Keratinocyte (primary cell): ENCODE measurements around the gene SPECC1. TPM values are rescaled to one million over a fixed set of nuclear protein-coding genes. Genes with fewer than 3 reads are reported as not detected.

Experiments used
- DNase-seq: peaks from one replicate; pipeline ENCODE4 v3.0.0-alpha.2; 2011; ENCODE audit warnings: low read depth, missing footprints, low spot score
- FAIRE-seq: peaks from 2 replicates; lab custom pipeline; 2011; peaks lifted over from hg19 to GRCh38; lab: Jason Lieb, UNC
- H2AFZ ChIP-seq: 2 replicates; pipeline ENCODE4 v1.6.0; 2012; ENCODE audit warnings: low read length, control low read depth, inconsistent platforms; ENCODE audit not compliant: control insufficient read depth
- H3K27ac ChIP-seq: 2 replicates; pipeline ENCODE4 v1.5.1; 2011; ENCODE audit warnings: low read length; ENCODE audit not compliant: control insufficient read depth, insufficient read depth
- H3K27me3 ChIP-seq: 3 replicates; pipeline ENCODE4 v1.6.0; 2011; ENCODE audit warnings: low read length; ENCODE audit not compliant: control insufficient read depth, insufficient read depth; ENCODE audit errors: extremely low read depth
- H3K36me3 ChIP-seq, 2 experiments: 2 replicates in 1 of 2; 3 replicates in 1 of 2; pipeline ENCODE4 v1.5.1; 2011; ENCODE audit warnings: low read length in 2 of 2, mild to moderate bottlenecking in 1 of 2; ENCODE audit not compliant: control insufficient read depth in 2 of 2, insufficient read depth in 2 of 2; ENCODE audit errors: extremely low read depth in 1 of 2
- H3K4me1 ChIP-seq: 3 replicates; pipeline ENCODE4 v1.5.1; 2011; ENCODE audit warnings: low read length; ENCODE audit not compliant: control insufficient read depth, insufficient read depth; ENCODE audit errors: extremely low read depth
- H3K4me2 ChIP-seq: 3 replicates; pipeline ENCODE4 v1.6.0; 2011; ENCODE audit warnings: low read depth, low read length; ENCODE audit not compliant: control insufficient read depth, insufficient read depth; ENCODE audit errors: extremely low read depth
- H3K4me3 ChIP-seq, 3 experiments: fragments of 200-600 bp in 1 of 3; sonication (generic) in 1 of 3; 2 replicates in 2 of 3; 3 replicates in 1 of 3; pipeline ENCODE4 v1.5.1; 2011 to 2016; ENCODE audit warnings: low read length in 3 of 3, mild to moderate bottlenecking in 3 of 3, control low read depth in 2 of 3, inconsistent platforms in 1 of 3, low read depth in 1 of 3, mixed read lengths in 1 of 3, mixed run types in 1 of 3, moderate library complexity in 1 of 3; ENCODE audit not compliant: control insufficient read depth in 2 of 3, insufficient read depth in 2 of 3; ENCODE audit errors: extremely low read depth in 1 of 3
- H3K79me2 ChIP-seq: 2 replicates; pipeline ENCODE4 v1.6.0; 2012; ENCODE audit warnings: low read length; ENCODE audit not compliant: control insufficient read depth, insufficient read depth
- H3K9ac ChIP-seq: 3 replicates; pipeline ENCODE4 v1.6.0; 2011; ENCODE audit warnings: low read length; ENCODE audit not compliant: control insufficient read depth, insufficient read depth; ENCODE audit errors: extremely low read depth
- H3K9me1 ChIP-seq: 3 replicates; pipeline ENCODE4 v1.6.0; 2011; ENCODE audit warnings: low read length; ENCODE audit not compliant: control insufficient read depth, insufficient read depth; ENCODE audit errors: extremely low read depth
- H3K9me3 ChIP-seq: 2 replicates; pipeline ENCODE4 v1.5.1; 2012; ENCODE audit warnings: low read depth, low read length; ENCODE audit not compliant: control insufficient read depth
- H4K20me1 ChIP-seq: 3 replicates; pipeline ENCODE4 v1.6.0; 2011; ENCODE audit warnings: low read length; ENCODE audit not compliant: control insufficient read depth, insufficient read depth; ENCODE audit errors: extremely low read depth
- CTCF ChIP-seq, 3 experiments: IDR thresholded peaks in 1 of 3; conservative IDR thresholded peaks in 1 of 3; optimal IDR thresholded peaks in 1 of 3; 2 replicates in 2 of 3; 3 replicates in 1 of 3; pipeline versions ENCODE3 to v1.5.1; 2011; ENCODE audit warnings: low read length in 3 of 3, mild to moderate bottlenecking in 3 of 3, moderate library complexity in 2 of 3, control low read depth in 1 of 3, inconsistent platforms in 1 of 3; ENCODE audit not compliant: insufficient read depth in 2 of 3; ENCODE audit errors: extremely low read depth in 1 of 3
- EZH2 ChIP-seq: IDR thresholded peaks from one replicate; pipeline ENCODE4 v1.6.1; 2012; ENCODE audit warnings: inconsistent platforms, mild to moderate bottlenecking, low read length, moderate library complexity
- dilution Hi-C: fragments of 300-500 bp; cut with MboI; formaldehyde crosslinking; loops from one replicate; pipeline ENCODE4 v1.7.0; 2020; ENCODE audit warnings: low sequenced_read_pairs; ENCODE audit not compliant: extremely low pct_ligation_motif_present
- polyA plus RNA-seq, 5 experiments: library from polyadenylated mRNA; depleted of rRNA in 3 of 5; stranded (reverse) in 3 of 5; stranded (forward) in 1 of 5; unstranded in 1 of 5; fragments of >200 nt; gene quantifications; 1 replicate in 1 of 5; 2 replicates in 3 of 5; 3 replicates in 1 of 5; pipeline versions ENCODE4 v1.2.1 to v1.2.3, GENCODE V29; 2011 to 2012; ENCODE audit warnings: missing spikeins in 2 of 5, low read depth in 1 of 5, low replicate concordance in 1 of 5

The SPECC1 gene
- polyA plus RNA-seq, 1 donor (not counting 4 experiments of a cell fraction or from before 2014, with no cell fraction given), result 20.9 TPM

GRCh38 chr17:20118280-20118679, 109.1 kb downstream of the SPECC1 start:
- H3K27me3 ChIP-seq, result no peaks in the 10 kb centered on the region
- no peaks in the 10 kb centered on the region for H3K36me3 ChIP-seq
- dilution Hi-C loops, result no loop called here
- H3K9me3 ChIP-seq, result no peaks in the 10 kb centered on the region
- no peaks in the 10 kb centered on the region for H3K79me2 ChIP-seq
- H4K20me1 ChIP-seq, result no peaks in the 10 kb centered on the region
- H2AFZ ChIP-seq, result no peak overlapping the region
- TF ChIP-seq EZH2 (no peak), CTCF (optimal IDR thresholded peaks at IDR 0.05 in 1 of 3, IDR thresholded peaks at IDR 0.05 in 1 of 3, conservative IDR thresholded peaks at IDR 0.05 in 1 of 3; ENCODE audit: extremely low read depth in 1 of 3, insufficient read depth in 2 of 3, low read length in 3 of 3) (no peak)
- H3K4me2 ChIP-seq, result no peak overlapping the region
- peaks cover 4% of the 10 kb centered on the region for H3K4me1 ChIP-seq
- FAIRE-seq (no peak), DNase-seq (no peak)
- H3K27ac ChIP-seq, result no peak overlapping the region
- no peak overlapping the region for H3K9ac ChIP-seq
- H3K4me3 ChIP-seq, result no peak overlapping the region
- peaks cover 4% of the 10 kb centered on the region for H3K9me1 ChIP-seq

- H3K36me3 ChIP-seq, result no peaks in the 10 kb centered on the region
- H3K4me1 ChIP-seq, result peaks cover 4% of the 10 kb centered on the region
- H3K27ac ChIP-seq, result no peak overlapping the region
- FAIRE-seq (no peak), DNase-seq (no peak)
- no peaks in the 10 kb centered on the region for H3K79me2 ChIP-seq
- H3K4me3 ChIP-seq, result no peak overlapping the region
- no peaks in the 10 kb centered on the region for H4K20me1 ChIP-seq
- H3K4me2 ChIP-seq, result no peak overlapping the region
- TF ChIP-seq CTCF (optimal IDR thresholded peaks at IDR 0.05 in 1 of 3, IDR thresholded peaks at IDR 0.05 in 1 of 3, conservative IDR thresholded peaks at IDR 0.05 in 1 of 3; ENCODE audit: extremely low read depth in 1 of 3, insufficient read depth in 2 of 3, low read length in 3 of 3) (no peak), EZH2 (no peak)
- no peaks in the 10 kb centered on the region for H3K27me3 ChIP-seq
- H3K9me1 ChIP-seq, result peaks cover 4% of the 10 kb centered on the region
- no peak overlapping the region for H3K9ac ChIP-seq
- dilution Hi-C loops, result no loop called here
- H2AFZ ChIP-seq, result no peak overlapping the region
- no peaks in the 10 kb centered on the region for H3K9me3 ChIP-seq
These were observed 111.7 kb downstream of the SPECC1 start for GRCh38 chr17:20120836-20121235.
